Activated CD4-positive, alpha-beta T cell treated with anti-CD3 and anti-CD28 coated beads for 36 hours (primary cell): ENCODE results near the gene GPR150. TPM values are rescaled to one million over a fixed set of nuclear protein-coding genes. Genes with fewer than 3 reads are reported as not detected.

Experiments
- ATAC-seq: fragments of 200-7000 bp; cut with Tn5 transposase; one replicate; pipeline ENCODE4 v1.10.0; 2021; ENCODE audit warnings: mild to moderate bottlenecking, moderate library complexity
- CTCF ChIA-PET: fragments of 350-600 bp; sonication (Branson Sonifier 250); formaldehyde crosslinking; loops from one replicate; lab custom pipeline; 2021; ENCODE audit warnings: antibody characterized with exemption; lab: Charles Lee
- POLR2A ChIA-PET: fragments of 350-600 bp; sonication (Branson Sonifier 250); formaldehyde crosslinking; loops from one replicate; lab custom pipeline; 2021; ENCODE audit warnings: antibody characterized with exemption, inconsistent platforms; lab: Charles Lee
- DNase-seq: peaks from one replicate; pipeline ENCODE4 v3.0.0-alpha.2; 2020
- H3K27ac Mint-ChIP-seq: one replicate; pipeline ENCODE4 v1.8.0; 2021; ENCODE audit warnings: mixed read lengths
- H3K27me3 Mint-ChIP-seq: one replicate; pipeline ENCODE4 v1.8.0; 2021; ENCODE audit warnings: mixed read lengths
- H3K36me3 Mint-ChIP-seq: one replicate; pipeline ENCODE4 v1.8.0; 2021; ENCODE audit warnings: low read depth, mixed read lengths
- H3K4me1 Mint-ChIP-seq: one replicate; pipeline ENCODE4 v1.8.0; 2021; ENCODE audit warnings: mixed read lengths
- H3K4me3 Mint-ChIP-seq: one replicate; pipeline ENCODE4 v1.8.0; 2021; ENCODE audit warnings: mild to moderate bottlenecking, moderate library complexity, mixed read lengths
- H3K9me3 Mint-ChIP-seq: one replicate; pipeline ENCODE4 v1.8.0; 2021; ENCODE audit warnings: low read depth, mixed read lengths
- intact Hi-C, 2 experiments: fragments of 100-400 bp; cut with DNase I in 1 of 2; cut with micrococcal nuclease in 1 of 2; formaldehyde crosslinking; loops; one replicate each; pipeline versions ENCODE4 v1.14.2 to v1.15.1; 2022 to 2024; cut with DNase I, micrococcal nuclease
- total RNA-seq, 2 experiments: library from RNA; stranded (reverse); gene quantifications; one replicate each; pipeline ENCODE4 v1.2.3, GENCODE V29; 2021

The GPR150 gene
- total RNA-seq, 2 experiments from 2014 or later, result 0.37 to 0.46 TPM

DNA sequence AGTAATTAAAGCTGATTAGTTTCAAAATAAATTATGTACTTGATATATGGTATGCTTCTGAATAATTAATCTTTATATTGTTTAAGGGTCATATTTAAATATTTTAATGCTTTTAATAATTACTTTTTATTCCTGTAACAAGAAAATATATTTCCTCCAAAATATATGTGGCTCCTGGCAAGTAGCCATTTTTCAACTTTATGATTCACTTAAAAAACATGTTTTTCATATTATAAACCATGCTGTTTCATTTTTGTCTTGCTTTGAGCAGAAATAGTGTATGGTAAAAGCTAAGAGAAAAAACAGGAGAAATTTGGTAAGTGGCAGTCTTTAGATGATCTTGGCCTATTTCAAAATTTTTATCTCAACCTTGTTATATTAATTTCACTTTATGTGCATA, 48.3 kb downstream of the GPR150 start:
- H3K4me1 Mint-ChIP-seq, result no peaks in the 10 kb centered on the region
- POLR2A ChIA-PET, result interaction anchor here (0.6 kb wide), 1 partner anchor 738 kb away, joined by 4 read pairs; no protein-coding TSS in a partner anchor

DNA sequence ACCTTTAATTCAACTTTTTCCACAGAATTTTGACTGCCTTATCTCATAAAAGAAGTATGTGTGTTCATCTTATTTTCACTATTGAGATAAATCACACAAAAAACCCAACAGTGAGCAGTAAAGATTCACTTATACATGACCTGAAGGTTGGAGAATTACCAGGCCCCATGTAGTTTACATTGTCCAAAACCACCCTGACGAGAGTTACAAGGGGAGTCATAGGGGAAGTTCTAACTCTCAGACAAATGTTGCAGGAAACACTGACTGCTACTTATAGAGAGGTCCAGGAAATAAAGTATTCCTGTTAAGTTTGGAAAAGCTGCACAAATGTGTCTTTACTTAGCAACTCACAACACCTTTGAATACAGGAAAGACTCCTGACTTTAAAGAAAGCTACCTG, 48.8 kb downstream of the GPR150 start:
- intact Hi-C loops, result loop anchor here in 1 of 2 experiments (5.0 kb wide), 1 partner anchor 49 kb away; no protein-coding TSS in a partner anchor
- Mint-ChIP-seq H3K4me3 (no peak overlapping the region), H3K27ac (no peak overlapping the region), H3K36me3 (no peaks in the 10 kb centered on the region), H3K4me1 (no peaks in the 10 kb centered on the region), H3K9me3 (no peaks in the 10 kb centered on the region), H3K27me3 (no peaks in the 10 kb centered on the region)
- DNase-seq, result no peak
- POLR2A ChIA-PET, result no interaction called here
- CTCF ChIA-PET, result interaction anchor here (1.2 to 1.5 kb wide), 2 partner anchors 45 to 179 kb away, joined by 3 read pairs; no protein-coding TSS in a partner anchor
- ATAC-seq, result no peak

More for the DNA sequence above, 48.3 kb downstream of the GPR150 start:
- CTCF ChIA-PET, result interaction anchor here (1.2 to 1.5 kb wide), 2 partner anchors 45 to 180 kb away, joined by 3 read pairs; no protein-coding TSS in a partner anchor
- Mint-ChIP-seq H3K27ac (no peak overlapping the region), H3K27me3 (no peaks in the 10 kb centered on the region), H3K36me3 (no peaks in the 10 kb centered on the region), H3K9me3 (no peaks in the 10 kb centered on the region), H3K4me3 (no peak overlapping the region)
- intact Hi-C loops, result loop anchor here in 1 of 2 experiments (5.0 kb wide), 1 partner anchor 49 kb away; no protein-coding TSS in a partner anchor
- ATAC-seq (no peak), DNase-seq (no peak)

DNA sequence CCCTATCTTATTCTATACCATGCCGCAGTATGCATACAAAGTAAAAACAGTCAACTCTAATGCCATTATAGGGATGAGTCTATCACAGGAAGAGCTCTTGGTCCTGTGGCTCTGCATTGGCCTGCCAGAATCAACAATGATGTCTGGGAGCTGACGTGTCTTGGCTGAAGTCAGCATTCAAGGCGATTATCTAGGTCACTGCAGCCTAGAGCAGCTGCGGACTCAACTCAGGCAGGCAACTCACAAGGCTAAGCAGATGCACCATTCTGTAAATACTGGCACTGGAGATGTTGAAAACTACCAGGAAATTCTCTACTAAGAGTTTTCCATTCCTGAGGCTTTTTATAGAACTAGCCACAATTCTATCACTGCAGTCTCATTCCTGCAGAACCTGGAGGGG, 49.7 kb downstream of the GPR150 start:
- DNase-seq (no peak), ATAC-seq (no peak)
- Mint-ChIP-seq H3K27me3 (no peaks in the 10 kb centered on the region), H3K9me3 (no peaks in the 10 kb centered on the region), H3K36me3 (no peaks in the 10 kb centered on the region), H3K4me3 (no peak overlapping the region), H3K4me1 (no peaks in the 10 kb centered on the region), H3K27ac (no peak overlapping the region)
- intact Hi-C loops, result loop anchor here in 1 of 2 experiments (5.0 kb wide), 1 partner anchor 48 kb away; no protein-coding TSS in a partner anchor
- CTCF ChIA-PET, result interaction anchor here (0.6 to 1.6 kb wide), 3 partner anchors 111 to 1017 kb away, joined by 3 to 4 read pairs (median 3); no protein-coding TSS in a partner anchor
- POLR2A ChIA-PET, result no interaction called here

DNA sequence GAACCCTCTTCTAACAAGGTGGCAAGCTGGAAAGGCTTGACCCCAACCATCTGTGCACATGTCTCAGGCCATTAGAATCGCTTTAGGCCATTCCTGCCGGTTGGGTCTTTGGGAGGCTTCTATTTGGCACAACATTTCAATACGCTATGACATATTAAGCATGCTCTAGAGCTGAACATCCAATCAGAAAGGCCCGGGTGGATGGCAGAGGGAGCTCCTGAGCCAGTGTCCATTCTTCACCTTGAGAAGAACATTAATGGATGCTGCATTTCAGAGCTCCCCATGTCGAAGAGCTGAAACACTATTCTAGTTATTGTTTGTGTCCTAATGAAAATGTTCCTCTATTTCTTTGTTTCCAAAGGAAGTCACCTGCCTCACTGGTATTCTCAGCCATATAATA, 50.1 kb downstream of the GPR150 start:
- DNase-seq (no peak), ATAC-seq (no peak)
- ChIA-PET POLR2A (no interaction called here), CTCF (interaction anchor here (0.6 to 1.6 kb wide), 4 partner anchors 12 to 1017 kb away, joined by 3 to 4 read pairs (median 3); no protein-coding TSS in a partner anchor)
- Mint-ChIP-seq H3K27ac (no peak overlapping the region), H3K27me3 (no peaks in the 10 kb centered on the region), H3K4me1 (no peaks in the 10 kb centered on the region), H3K9me3 (no peaks in the 10 kb centered on the region), H3K36me3 (no peaks in the 10 kb centered on the region), H3K4me3 (no peak overlapping the region)
- intact Hi-C loops, result loop anchor here in 1 of 2 experiments (5.0 kb wide), 1 partner anchor 47 kb away; no protein-coding TSS in a partner anchor

DNA sequence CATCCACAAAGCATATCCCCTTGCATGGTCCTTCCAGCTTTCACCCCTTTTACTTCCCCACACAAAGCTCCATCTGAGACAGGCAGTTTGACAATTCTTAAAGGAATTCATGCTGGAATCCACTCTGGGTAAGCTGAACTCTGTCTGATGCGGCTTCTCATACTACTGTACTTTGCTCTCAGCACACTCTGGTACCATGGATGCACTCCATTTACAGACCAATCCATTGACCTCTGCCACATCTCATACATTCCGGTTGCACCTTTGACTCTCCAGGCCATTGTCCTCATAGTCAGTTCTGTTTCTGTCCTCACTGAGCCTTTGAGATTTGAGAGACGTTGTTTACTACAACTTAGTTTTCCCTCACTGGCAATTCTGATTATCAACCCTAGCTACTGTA, 50.7 kb downstream of the GPR150 start:
- Mint-ChIP-seq H3K27me3 (no peaks in the 10 kb centered on the region), H3K27ac (no peak overlapping the region), H3K4me1 (no peaks in the 10 kb centered on the region), H3K9me3 (no peaks in the 10 kb centered on the region), H3K36me3 (no peaks in the 10 kb centered on the region), H3K4me3 (no peak overlapping the region)
- intact Hi-C loops, result no loop called here
- ChIA-PET POLR2A (no interaction called here), CTCF (interaction anchor here (0.7 to 1.6 kb wide), 3 partner anchors 11 to 176 kb away, joined by 3 to 4 read pairs (median 3); no protein-coding TSS in a partner anchor)
- no peak for DNase-seq
- ATAC-seq, result no peak

Other genes starting within 250 kb of the GPR150 start
- gene FAM81B, start 228.7 kb upstream of the GPR150 start, total RNA-seq, result not detected
- 10 to 100 TPM; 74.6 to 75.8 TPM for gene SKIC3, start 65.1 kb upstream of the GPR150 start, total RNA-seq
- gene ARSK, start 65.0 kb upstream of the GPR150 start, total RNA-seq, result 1 to 10 TPM; 4.6 to 5.3 TPM
- 1 to 10 TPM; 4.1 to 9.2 TPM for gene RFESD, start 26.7 kb downstream of the GPR150 start, total RNA-seq
- not detected for gene SPATA9, start 62.9 kb downstream of the GPR150 start, total RNA-seq
- 1 to 10 TPM; 3.3 to 3.5 TPM for gene RHOBTB3, start 111.2 kb downstream of the GPR150 start, total RNA-seq
- gene GLRX, start 202.6 kb downstream of the GPR150 start, total RNA-seq, result 10 to 100 TPM; 21.0 to 31.5 TPM